ENCODE results near the gene IKZF4.

- TF ChIP-seq, protein P1, sequence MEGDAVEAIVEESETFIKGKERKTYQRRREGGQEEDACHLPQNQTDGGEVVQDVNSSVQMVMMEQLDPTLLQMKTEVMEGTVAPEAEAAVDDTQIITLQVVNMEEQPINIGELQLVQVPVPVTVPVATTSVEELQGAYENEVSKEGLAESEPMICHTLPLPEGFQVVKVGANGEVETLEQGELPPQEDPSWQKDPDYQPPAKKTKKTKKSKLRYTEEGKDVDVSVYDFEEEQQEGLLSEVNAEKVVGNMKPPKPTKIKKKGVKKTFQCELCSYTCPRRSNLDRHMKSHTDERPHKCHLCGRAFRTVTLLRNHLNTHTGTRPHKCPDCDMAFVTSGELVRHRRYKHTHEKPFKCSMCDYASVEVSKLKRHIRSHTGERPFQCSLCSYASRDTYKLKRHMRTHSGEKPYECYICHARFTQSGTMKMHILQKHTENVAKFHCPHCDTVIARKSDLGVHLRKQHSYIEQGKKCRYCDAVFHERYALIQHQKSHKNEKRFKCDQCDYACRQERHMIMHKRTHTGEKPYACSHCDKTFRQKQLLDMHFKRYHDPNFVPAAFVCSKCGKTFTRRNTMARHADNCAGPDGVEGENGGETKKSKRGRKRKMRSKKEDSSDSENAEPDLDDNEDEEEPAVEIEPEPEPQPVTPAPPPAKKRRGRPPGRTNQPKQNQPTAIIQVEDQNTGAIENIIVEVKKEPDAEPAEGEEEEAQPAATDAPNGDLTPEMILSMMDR (conservative IDR thresholded peaks at IDR 0.05; ENCODE audit: low read depth, low read length), result no peak
- no peak for TF ChIP-seq EZH2 (IDR thresholded peaks at IDR 0.05; ENCODE audit: low read length, unreplicated experiment)
These were observed 41.1 kb downstream of the IKZF4 start for GRCh38 chr12:56061982-56062381.

All from PC-3 (cell line).